GM19324 (cell line): ENCODE results near the gene RAB2B.

ENCODE experiments used
- ATAC-seq: cut with Tn5 transposase; IDR thresholded peaks from one replicate; pipeline ENCODE4 v1.9.1; 2021; ENCODE audit warnings: mild to moderate bottlenecking, moderate library complexity; ENCODE audit not compliant: unreplicated experiment, low FRiP score

Gene RAB2B

DNA sequence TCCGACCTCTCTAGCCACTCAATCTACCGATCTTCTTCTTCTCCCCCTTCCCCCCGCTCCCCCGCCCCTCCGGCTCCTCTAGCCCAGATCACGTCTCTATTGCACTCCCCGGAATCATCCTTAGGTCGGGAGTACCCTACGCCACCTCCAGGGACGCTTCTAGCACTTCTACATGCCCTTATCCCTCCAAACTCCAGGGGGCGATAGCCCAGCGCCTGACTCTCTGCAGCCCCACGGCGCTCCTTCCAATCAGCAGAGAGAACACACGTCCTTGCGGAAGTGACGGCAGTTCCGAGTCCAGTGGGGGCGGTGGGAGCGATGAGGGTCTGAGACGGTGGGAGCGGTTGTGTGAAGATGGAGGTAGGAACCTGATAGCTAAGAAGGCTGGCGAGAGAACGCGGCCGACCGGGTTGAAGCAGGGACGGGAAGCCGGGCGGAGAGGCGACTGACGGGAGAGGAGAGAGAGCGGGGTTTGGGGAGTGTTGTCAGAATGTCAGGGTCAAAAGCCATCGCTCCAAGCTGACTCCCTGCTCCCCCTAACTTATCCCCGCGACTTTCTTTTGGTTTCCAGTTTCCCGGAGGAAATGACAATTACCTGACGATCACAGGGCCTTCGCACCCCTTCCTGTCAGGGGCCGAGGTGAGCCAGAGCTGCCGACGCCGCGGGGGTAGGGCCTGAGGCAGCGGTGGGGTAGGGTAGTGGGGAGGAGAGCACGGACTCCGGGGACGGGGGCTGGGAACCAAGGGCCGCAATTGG, at the start of gene RAB2B, which contains the start of gene TOX4:
Gene RAB2B (minus strand): TSS at position 35 of the 757 bp plus-strand sequence. CDS start 87 bp downstream, outside the sequence.
Gene TOX4 (plus strand): TSS at position 271 of the 757 bp plus-strand sequence. CDS start 84 bp downstream, at position 355.
- peak; percentile 99 for ATAC-seq

DNA sequence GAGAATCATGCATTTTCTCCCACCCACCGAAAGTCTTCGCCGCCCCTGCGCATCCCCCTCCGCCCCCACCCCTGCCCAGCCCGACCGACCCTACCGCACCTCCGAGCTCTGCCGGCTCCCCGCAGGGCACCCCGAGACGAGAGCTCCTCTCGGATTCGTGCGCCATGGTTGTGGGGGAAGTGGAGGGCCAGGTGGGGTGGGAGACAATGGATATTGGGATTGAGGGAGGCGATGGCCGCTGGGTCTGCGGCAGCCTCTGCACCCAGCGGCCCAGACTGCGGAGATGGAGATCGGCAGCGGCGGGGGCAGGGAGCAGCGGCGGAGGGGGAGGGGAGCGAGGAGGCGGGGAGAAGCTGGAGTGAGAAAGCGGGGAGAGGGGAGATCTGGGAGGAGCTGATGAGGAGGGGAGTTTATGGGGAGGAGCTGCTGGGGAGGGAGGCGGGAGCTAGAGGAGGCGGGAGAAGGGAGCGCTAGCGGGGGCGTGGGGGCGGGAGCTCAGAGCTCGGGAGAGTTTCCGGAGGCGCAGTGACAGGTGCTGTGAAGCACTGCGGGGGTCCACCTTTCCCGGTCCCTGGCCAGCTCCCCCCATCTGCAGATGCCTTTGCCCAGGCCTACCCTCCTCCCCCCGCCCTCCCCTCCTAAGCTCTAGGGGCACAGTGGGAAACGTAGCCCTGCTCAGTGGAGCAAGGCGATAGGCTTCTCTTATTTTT, 49.4 kb upstream of the RAB2B start, which contains the start of gene SALL2:
Gene SALL2 (minus strand): TSS at position 385 of the 710 bp plus-strand sequence. CDS start 219 bp downstream, at position 166.
- no peak for ATAC-seq

DNA sequence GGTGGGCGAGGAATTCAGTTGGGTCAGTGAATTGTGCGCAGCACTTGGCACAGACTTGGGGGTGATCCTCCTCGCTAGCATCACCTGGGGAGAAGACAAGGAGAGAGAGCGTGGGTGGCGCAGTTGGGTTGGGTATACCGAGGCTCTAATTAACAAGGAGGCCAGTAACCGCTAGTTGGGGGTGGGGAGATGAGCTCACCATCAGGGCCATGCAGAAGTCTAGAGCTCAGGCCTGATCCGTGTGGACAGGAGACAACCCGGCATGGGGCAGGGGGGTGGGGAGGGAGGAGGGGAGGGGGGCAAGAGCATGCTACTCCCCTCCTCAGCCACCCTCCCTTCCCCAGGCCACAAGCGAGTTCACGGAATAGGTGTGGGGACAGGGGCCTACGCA, 48.8 kb upstream of the RAB2B start:
- ATAC-seq: no peak

DNA sequence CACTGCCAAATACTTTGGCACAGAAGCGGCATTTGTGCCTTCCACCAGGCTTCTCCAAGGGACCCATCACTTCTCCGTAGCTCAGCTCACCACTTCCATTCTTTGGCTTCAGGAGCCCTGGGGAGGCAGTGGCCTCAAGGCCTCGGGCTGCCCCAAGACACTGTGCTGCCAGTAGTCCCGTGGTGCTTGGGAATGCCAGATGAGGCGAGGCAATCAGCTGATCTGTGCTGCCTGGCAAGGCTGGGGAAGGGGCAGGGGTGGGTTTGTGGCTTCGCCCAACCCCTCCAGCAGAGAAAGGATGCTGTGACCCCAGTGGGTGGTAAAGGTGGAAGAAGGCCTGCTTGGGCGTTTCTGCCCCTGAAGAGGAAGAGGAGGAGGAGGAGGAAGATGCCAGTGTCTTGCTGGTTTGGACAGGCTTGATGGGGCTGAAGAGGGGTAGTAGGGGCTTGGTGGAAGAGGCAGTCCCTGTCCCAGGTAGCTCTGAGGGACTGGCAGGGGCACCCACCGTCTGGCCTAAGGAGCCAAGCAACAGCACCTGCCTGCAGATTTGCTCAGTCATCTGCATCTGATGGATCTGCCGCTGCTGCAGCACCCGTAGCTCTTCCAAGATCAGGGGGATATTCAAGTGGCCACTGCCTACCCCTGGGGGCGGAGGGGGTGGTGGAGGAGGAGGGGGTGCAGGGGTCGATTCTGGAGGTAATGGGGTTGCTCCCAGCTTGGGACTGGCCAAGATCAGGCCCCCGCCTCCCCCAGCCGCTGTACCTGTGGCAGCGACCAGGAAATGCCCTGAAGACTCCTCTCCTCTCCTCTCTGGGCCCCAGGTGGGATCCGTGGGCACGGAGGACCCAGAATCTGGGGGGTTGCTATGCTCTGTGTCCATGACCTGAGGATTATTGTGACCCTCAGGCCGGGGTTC, 48.1 kb upstream of the RAB2B start:
- no peak for ATAC-seq

DNA sequence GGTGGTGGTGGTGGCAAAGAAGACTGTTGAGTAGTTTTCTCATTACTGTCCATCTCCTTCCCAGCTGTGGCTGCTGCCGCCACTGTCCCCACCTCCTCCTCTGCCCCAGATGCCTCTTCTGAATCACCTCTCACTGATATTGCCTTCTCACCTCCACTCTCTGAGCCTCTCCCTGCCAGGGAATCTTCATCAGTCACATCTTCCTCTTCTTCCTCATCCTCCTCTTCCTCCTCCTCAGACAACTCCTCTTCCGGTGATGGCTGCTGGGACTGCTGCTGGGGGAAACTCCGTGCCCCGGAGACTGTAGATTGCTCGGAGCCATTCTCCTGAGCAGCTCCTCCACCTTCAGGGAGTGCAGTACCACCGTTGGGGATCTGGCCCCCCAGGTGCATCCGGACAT, 46.4 kb upstream of the RAB2B start:
- ATAC-seq: no peak

DNA sequence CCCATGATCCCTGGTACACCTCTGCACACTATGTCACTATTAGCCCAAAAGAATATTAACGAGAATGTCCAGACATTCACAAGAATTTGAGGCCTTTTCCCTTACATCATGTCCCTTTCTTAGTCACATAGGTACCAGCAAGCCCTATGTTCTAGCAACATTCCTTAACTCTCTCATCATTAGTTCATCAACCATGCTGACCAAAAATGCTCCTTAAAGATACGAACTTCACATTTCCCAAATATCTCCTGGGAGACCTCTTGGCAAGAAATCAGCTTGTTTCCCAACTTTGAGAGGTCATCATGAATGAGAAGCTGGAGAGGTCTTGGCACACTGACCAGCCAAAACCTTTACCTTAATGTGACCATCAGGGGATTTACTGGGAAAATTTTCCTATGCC, 44.7 kb upstream of the RAB2B start:
- ATAC-seq: no peak

DNA sequence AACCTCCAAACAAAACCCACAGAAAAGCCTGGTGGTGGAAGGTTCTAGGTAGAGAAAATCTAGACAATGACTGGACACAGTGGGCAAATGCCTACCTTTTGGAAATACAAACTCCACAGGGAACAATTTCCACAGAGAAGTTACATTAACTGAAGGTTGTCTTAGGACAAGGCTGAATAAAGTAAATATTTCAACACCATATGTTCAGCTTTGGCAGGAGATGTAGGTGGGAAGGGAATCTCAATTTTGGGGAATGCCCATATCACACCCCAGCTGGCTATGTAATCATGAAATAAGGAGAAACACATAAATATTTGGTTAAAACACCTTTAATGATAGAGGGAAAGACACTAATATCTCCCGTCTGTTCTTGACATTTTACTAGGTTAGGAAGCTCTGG, 44.0 kb upstream of the RAB2B start:
- ATAC-seq: no peak

DNA sequence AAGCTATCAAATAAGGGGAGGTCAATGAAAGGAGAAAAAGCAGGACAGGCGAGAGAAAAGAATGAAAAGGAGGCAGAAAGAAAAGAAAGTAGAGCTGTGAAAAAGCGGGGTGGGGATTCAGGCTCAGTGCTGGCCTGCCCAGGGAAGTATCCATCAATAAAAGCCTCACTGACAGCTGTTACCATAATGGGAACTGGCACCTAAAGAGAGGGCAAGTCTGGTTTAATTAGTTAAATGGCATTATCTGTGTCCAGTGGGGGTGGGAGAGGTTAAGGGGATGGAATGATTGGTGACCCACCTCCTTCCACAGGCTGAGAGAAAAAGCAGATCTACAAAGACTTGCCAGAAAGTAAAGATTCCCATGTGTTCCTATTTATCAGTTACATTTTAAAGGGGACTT, 42.0 kb upstream of the RAB2B start:
- ATAC-seq: no peak

DNA sequence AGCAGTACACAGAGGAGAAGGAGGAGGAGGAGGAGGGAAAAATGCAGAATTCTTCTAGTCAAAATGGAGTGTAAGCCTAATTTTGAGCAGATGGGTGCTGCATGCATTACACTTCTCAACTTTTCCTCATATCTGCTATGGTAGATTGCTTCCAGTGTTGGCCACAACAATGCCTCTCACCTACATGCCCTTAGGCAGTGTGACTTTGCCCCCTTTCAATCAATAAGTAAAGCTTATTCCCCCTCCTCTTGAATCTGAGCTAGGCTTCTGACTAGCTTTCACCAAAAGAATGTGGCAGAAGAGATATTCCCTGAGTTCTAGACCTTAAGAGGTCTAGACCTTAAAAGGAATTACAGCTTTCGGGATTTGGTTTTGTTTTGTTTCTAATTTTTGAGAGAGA, 37.6 kb upstream of the RAB2B start:
- ATAC-seq: no peak

DNA sequence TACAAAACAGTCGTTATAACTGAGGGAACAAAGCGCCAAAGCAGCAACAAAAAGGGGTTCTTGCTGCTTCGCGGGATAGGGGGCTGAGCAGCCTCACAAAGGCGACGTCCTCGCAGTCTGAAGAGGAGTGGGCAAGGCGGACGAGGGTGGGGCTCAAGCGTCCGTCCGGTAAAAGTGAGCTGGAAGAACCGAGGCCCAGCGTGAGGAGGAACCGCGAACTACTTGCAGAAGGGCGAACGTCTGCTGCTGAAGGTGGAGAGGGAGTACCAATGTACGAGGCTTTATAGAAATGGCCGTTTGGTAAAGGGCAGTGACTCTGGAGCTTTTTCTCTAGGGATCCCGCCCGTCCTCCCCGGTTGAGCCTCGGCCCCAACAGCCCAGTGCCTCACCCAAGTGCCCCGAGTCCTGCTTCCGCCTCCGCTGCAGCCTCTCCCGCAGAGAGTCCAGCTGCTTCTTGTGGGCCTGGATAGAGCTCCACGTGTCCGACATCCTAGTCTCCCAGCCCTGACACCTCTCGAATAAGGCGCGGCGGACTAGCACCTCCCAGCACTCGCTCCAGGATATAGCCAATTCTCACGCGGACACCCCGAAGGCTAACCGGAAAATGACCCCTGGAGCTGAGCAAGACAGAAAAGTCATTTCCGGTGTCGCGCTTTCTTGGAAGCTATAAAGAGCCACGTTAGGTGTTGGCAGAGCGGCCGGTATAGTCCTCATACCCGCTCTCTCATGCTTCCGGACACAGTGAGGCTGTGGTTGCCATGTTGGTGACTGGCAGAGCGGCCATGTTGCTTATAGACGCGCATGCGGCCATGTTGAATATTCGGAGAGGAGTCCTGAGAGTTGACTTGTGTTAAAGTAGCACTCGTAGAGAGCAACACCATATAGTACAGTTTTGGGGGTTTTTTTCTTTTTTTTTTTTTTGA, 34.2 kb upstream of the RAB2B start, which contains the start of gene METTL3:
Gene METTL3 (minus strand): TSS at position 606 of the 923 bp plus-strand sequence. CDS start 117 bp downstream, at position 489.
- ATAC-seq: peak; percentile 97

DNA sequence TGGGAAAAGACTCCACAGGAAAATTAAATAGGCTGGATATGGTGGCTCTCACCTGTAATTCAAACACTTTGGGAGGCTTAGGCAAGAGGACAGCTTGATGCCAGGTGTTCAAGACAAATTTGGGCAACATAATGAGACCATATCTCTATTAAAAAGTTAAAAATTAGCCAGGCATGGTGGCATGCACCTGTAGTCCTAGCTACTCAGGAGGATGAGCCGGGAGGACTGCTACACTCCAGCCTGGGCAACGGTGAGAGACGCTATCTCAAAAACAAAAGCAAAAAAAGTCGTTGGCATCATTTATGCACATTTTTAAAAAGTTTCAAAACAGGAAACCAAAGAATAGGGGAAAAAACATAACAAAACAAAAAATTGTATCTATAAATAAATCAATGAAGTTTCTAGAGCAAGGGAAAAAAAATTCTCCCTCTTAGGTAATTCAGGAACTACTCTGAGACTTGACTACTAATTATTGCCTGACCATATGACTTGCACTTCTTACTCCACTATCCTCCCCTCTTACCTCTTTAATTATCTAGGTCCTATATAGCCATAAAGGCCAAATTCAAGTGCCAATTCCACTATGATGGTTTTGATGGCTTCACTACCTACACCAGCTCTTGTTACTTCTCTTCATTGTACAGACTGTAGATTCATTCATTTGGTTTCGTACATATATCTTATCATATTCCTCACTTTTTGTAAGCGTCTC, 32.8 kb upstream of the RAB2B start:
- no peak for ATAC-seq

DNA sequence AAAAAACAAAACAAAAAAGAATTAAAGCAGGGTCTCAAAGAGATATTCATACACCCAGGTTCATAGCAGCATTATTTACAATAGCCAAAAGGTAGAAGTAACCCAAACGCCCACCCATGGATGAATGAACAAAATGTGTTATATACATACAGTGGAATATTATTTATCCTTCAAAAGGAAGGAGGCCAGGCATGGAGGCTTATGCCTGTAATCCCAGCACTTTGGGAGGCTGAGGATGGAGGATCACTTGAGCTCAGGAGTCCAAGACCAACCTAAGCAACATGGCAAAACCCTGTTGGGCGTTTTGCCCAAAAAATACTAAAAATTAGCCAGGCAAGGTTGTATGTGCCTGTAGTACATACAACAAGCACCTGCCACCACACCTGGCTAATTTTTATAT, 29.8 kb upstream of the RAB2B start:
- no peak for ATAC-seq

DNA sequence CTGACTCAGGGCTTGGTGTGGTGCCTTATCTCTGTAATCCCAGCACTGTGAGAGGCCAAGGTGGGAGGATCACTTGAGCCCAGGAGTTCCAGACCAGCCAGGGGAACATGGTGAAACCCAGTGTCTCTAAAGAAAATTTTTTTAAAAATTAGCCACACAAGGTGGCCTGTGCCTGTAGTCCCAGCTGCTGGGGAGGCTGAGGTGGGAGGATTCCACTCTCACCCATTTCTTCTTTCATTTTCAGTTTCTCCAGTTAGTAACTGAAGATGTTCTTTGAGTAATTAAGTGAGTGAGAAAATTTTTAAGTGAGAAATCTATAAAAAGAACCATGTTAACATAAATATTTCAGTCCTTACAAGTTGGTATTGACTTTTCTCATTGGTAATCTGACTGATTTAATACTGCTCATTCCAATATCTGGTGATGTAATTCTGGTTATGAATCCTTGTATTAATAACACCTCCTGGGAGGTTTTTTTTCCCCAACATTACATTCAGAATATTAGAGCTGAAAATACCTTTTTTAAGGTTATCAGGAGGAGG, 28.3 kb upstream of the RAB2B start:
- ATAC-seq: peak; percentile 67

DNA sequence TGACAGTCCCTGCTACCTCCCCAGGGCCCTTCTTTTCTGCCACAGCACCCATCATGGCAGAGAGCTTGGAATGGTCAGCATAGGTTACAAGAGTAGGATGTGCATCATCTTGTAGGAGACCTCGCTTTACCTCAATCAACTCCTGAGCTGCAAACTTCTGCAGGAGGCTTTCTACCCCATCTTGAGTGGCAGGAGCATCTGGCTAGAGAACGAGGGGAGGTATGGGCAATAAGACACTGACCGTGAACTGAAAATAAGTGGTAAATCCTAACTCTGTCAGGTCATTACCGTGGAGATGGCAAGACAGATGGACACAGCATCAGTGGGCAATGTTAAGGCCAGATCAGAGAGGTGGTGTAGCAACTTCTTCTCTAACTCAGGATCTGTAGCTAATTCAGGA, 26.6 kb upstream of the RAB2B start:
- ATAC-seq: no peak

DNA sequence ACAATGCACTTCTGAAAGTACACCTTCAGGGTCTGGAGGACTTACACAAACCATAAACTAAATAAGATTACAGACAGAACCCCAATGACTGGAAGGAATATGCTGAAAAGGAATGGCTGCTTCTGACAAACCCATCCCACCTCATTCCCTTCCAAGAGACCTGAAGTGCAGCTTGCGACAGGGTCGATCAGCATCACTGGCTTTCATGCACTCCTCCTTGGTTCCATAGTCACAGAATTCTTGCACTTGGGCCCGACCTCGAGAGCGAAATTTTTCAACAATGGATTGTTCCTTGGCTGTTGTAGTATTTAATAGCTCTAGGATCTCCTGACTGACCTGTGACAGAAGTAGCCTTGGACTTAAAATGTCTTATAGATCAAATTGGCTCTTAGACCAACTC, 24.8 kb upstream of the RAB2B start:
- ATAC-seq: no peak

DNA sequence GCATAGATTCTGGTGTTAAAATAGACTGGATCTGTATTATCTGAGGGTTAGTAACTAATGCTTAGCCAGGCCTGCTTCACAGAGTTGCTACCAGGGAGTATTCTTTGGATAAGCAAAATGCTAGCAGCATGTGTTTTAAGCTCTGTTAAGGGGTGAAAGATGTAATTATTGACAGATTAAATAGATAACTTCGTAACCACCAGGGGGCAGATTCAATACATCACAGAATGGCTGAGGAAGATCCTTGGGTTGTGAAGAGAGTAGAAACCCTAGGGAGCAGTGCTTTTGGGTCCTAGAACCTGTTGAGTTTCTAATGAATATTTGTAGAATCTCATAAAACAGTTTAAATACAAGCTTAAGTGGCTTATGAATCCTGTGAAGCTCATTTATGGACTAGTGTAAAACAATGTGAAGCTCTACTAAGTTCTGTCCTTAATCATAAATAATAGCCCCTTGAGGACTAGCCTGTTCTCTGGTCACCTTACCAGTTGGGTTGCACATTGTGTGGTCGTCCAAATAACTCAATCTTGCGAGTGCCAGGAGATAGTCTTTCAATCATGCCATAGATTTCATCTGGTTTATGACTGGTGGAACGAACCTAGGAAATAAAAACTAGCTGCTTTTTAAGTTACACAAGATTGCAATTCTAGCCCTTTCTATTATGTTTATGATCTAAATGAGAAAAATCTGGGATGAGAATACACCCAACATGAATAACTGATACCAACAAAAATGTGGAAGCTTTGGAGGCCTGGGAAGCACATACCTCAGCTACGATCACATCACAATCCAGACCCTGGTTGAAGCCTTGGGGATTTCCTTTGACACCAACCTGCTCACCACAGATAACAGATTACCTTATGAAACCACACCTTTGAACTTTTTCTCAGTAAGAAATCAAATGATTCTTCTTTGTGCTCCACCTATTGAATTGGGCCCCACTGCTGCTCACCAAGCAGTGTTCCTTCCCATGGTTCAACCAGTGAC, 22.1 kb upstream of the RAB2B start:
- ATAC-seq: no peak

DNA sequence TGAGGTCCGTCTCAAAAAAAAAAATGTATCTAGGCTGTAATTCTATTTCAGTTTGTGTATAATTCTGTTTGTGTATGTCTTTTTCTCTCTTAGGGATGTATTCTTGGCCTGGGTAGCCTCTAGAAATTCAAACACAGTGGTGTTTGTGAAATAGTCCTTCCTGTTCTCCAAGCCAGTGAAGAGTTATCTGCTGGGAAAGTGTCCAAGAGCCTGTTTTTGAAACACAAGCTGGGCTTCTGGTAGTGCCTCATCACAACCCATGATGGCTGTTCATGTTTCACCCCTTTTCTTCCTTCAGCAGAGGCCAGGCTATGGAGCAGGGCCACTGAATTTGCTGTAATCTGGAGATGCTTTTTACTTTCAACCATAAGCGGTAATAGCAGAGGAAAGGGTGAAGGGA, 19.7 kb upstream of the RAB2B start:
- no peak for ATAC-seq
